ENCODE data around the gene IDE. TPM values are rescaled to one million over a fixed set of nuclear protein-coding genes. Genes with fewer than 3 reads are reported as not detected.

Gene IDE
- total RNA-seq, 1 experiment from 2014 or later, result 41.2 TPM

DNA sequence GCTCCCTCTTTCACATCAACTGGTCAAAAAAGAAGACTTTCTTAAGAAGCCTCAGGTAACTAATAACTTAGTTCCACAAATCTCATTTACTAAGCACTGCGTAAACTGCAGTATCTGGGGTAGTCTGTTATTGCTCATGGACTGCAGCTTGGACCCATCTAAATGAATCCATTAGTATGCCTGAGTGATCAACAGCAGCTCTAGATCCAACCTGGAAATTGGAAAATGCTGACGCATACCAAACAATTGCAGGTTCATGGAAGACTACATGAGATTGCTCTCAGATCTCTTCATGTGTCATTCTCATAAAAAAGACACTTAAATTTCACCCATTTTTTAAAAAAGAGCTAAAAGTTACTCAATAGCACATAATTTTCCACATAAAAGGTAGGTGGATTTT lies 121.6 kb downstream of the IDE start:
- Histone ChIP-seq H3K36me3 (ENCODE audit: low read depth) (no peaks in the 10 kb centered on the region), H4K20me1 (ENCODE audit: insufficient read depth) (no peaks in the 10 kb centered on the region), H3K9me2 (ENCODE audit: insufficient read depth) (no peaks in the 10 kb centered on the region), H3K4me3 (no peak overlapping the region), H2AFZ (no peak overlapping the region), H3K4me2 (no peak overlapping the region), H3K27me3 (ENCODE audit: insufficient read depth, low read depth) (no peaks in the 10 kb centered on the region), H3K27ac (no peak overlapping the region), H3K79me2 (ENCODE audit: low read depth) (no peaks in the 10 kb centered on the region), H3K9me3 (ENCODE audit: insufficient read depth, low read depth) (no peaks in the 10 kb centered on the region), H3F3A (ENCODE audit: insufficient read depth, low read depth) (no peaks in the 10 kb centered on the region), H3K4me1 (replicated peaks; ENCODE audit: insufficient read depth) (no peaks in the 10 kb centered on the region)
- intact Hi-C loops (cut with micrococcal nuclease; ENCODE audit: unreplicated experiment), result no loop called here
- no TSS peak for BruUV-seq (replicated peaks)
- no peak for DNase-seq
- POLR2A ChIA-PET (ENCODE audit: unreplicated experiment), result no interaction called here
- TF ChIP-seq CTCF (conservative IDR thresholded peaks at IDR 0.05) (no peak), EZH2 (IDR thresholded peaks at IDR 0.05; ENCODE audit: low read depth) (no peak)
- CTCF ChIA-PET, result no interaction called here

DNA sequence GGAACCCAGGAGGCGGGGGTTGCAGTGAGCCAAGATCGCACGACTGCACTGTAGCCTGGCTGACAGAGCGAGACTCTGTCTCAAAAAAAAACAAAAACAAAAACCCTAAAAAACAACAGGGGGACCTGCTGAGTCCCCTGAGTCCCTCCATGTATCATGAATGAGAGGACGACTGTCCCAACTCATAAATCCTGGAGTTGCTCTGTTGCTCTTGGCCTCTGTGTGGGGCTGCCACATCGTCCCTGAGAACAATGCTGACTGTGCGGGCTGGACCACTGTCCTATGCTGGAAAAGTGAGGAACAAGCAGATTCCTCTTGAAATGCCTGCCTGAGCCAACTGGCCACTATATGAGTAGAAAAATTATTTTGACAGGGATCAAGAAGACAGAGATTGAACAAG lies 122.5 kb downstream of the IDE start:
- no TSS peak for BruUV-seq (replicated peaks)
- TF ChIP-seq EZH2 (IDR thresholded peaks at IDR 0.05; ENCODE audit: low read depth), result no peak
- ChIA-PET CTCF (no interaction called here), POLR2A (ENCODE audit: unreplicated experiment) (no interaction called here)
- H3K9me2 ChIP-seq (ENCODE audit: insufficient read depth), result no peaks in the 10 kb centered on the region
- H3F3A ChIP-seq (ENCODE audit: insufficient read depth, low read depth), result no peaks in the 10 kb centered on the region
- no peaks in the 10 kb centered on the region for H4K20me1 ChIP-seq (ENCODE audit: insufficient read depth)
- H3K27ac ChIP-seq, result no peak overlapping the region
- H3K4me3 ChIP-seq, result no peak overlapping the region
- no peaks in the 10 kb centered on the region for H3K27me3 ChIP-seq (ENCODE audit: insufficient read depth, low read depth)
- no peaks in the 10 kb centered on the region for H3K9me3 ChIP-seq (ENCODE audit: insufficient read depth, low read depth)
- intact Hi-C loops (cut with micrococcal nuclease; ENCODE audit: unreplicated experiment), result no loop called here
- no peak for DNase-seq
- H2AFZ ChIP-seq, result no peak overlapping the region
- H3K79me2 ChIP-seq (ENCODE audit: low read depth), result no peaks in the 10 kb centered on the region
- H3K4me1 ChIP-seq (replicated peaks; ENCODE audit: insufficient read depth), result no peaks in the 10 kb centered on the region
- no peaks in the 10 kb centered on the region for H3K36me3 ChIP-seq (ENCODE audit: low read depth)
- H3K4me2 ChIP-seq, result no peak overlapping the region

- POLR2A ChIA-PET (ENCODE audit: unreplicated experiment), result no interaction called here
- intact Hi-C loops (cut with micrococcal nuclease; ENCODE audit: unreplicated experiment), result no loop called here
- BruUV-seq (replicated peaks), result no TSS peak
Observed at GRCh38 chr10:92450896-92451295, 123.0 kb downstream of the IDE start.

More at GRCh38 chr10:92450896-92451295, 123.0 kb downstream of the IDE start:
- no peak overlapping the region for H3K27ac ChIP-seq
- H3K9me2 ChIP-seq (ENCODE audit: insufficient read depth), result no peaks in the 10 kb centered on the region
- no peaks in the 10 kb centered on the region for H3F3A ChIP-seq (ENCODE audit: insufficient read depth, low read depth)
- H3K4me2 ChIP-seq, result no peak overlapping the region
- no peaks in the 10 kb centered on the region for H3K27me3 ChIP-seq (ENCODE audit: insufficient read depth, low read depth)
- H3K36me3 ChIP-seq (ENCODE audit: low read depth), result no peaks in the 10 kb centered on the region
- CTCF ChIA-PET, result no interaction called here
- H3K9me3 ChIP-seq (ENCODE audit: insufficient read depth, low read depth), result no peaks in the 10 kb centered on the region
- H2AFZ ChIP-seq, result no peak overlapping the region
- no peaks in the 10 kb centered on the region for H3K79me2 ChIP-seq (ENCODE audit: low read depth)
- no peaks in the 10 kb centered on the region for H3K4me1 ChIP-seq (replicated peaks; ENCODE audit: insufficient read depth)
- no peak overlapping the region for H3K4me3 ChIP-seq
- H4K20me1 ChIP-seq (ENCODE audit: insufficient read depth), result no peaks in the 10 kb centered on the region
- TF ChIP-seq EZH2 (IDR thresholded peaks at IDR 0.05; ENCODE audit: low read depth) (no peak), CTCF (conservative IDR thresholded peaks at IDR 0.05) (no peak)
- DNase-seq, result no peak
